HepG2 (cell line): ENCODE data around the gene CYP21A2. TPM values are rescaled to one million over a fixed set of nuclear protein-coding genes. Genes with fewer than 3 reads are reported as not detected.
A peak's percentile ranks its signal among the peaks of the same experiment; 100 is the strongest.

Experiments used
- AGO2 ChIP-seq: fragments of 200-400 bp; formaldehyde crosslinking; optimal IDR thresholded peaks from 2 replicates; pipeline ENCODE3; 2017; ENCODE audit warnings: mild to moderate bottlenecking, low read depth, low read length, moderate library complexity
- CHD4 ChIP-seq: fragments of 200-600 bp; sonication (generic); IDR thresholded peaks from 2 replicates; pipeline ENCODE4 v1.7.0; 2017; ENCODE audit warnings: mild to moderate bottlenecking, low read length, borderline replicate concordance
- FOXK1 ChIP-seq: sonication (generic); formaldehyde crosslinking; IDR thresholded peaks from 2 replicates; pipeline ENCODE4 v1.4.0; 2020; ENCODE audit warnings: low read depth, missing genetic modification reagents, borderline replicate concordance
- KAT8 ChIP-seq: IDR thresholded peaks from 2 replicates; pipeline ENCODE4 v1.6.1; 2016; ENCODE audit warnings: missing genetic modification reagents, missing compliant biosample characterization
- PAF1 ChIP-seq: IDR thresholded peaks from 2 replicates; pipeline ENCODE4 v1.6.1; 2016; ENCODE audit warnings: missing genetic modification reagents, missing compliant biosample characterization
- SMC3 ChIP-seq: IDR thresholded peaks from 2 replicates; pipeline ENCODE4 v1.6.1; 2011; ENCODE audit warnings: low read length, improper control_type of control experiment
- ZNF234 ChIP-seq: sonication (generic); formaldehyde crosslinking; conservative IDR thresholded peaks from 2 replicates; pipeline ENCODE4 v1.5.1; 2020; ENCODE audit warnings: mild to moderate bottlenecking, missing genetic modification reagents
- ZNF431 ChIP-seq: sonication (generic); formaldehyde crosslinking; IDR thresholded peaks from 2 replicates; pipeline ENCODE4 v1.9.0; 2022; ENCODE audit warnings: missing genetic modification reagents, low read depth, mild to moderate bottlenecking, borderline replicate concordance
- ZNF44 ChIP-seq: sonication (generic); formaldehyde crosslinking; IDR thresholded peaks from 2 replicates; pipeline ENCODE4 v1.5.1; 2020; ENCODE audit warnings: mild to moderate bottlenecking, missing genetic modification reagents
- ZNF557 ChIP-seq: sonication (generic); formaldehyde crosslinking; IDR thresholded peaks from 2 replicates; pipeline ENCODE4 v1.4.0; 2020; ENCODE audit warnings: missing genetic modification reagents
- polyA plus RNA-seq, 8 experiments: library from polyadenylated mRNA; depleted of rRNA in 3 of 8; stranded (reverse) in 7 of 8; unstranded in 1 of 8; fragments of >200 nt; fragmentation: Illumina TruSeq in 4 of 8; extraction: Trizol in 4 of 8; gene quantifications; 2 replicates each; pipeline versions ENCODE4 v1.2.1 to v1.2.3, GENCODE V29; 2011 to 2016; ENCODE audit warnings: low read depth in 4 of 8, missing spikeins in 1 of 8, mixed read lengths in 1 of 8; ENCODE audit not compliant: insufficient read depth in 1 of 8
- total RNA-seq, 5 experiments: library from RNA; depleted of rRNA; stranded (reverse); fragments of >200 nt; fragmentation: Illumina TruSeq; extraction: Trizol; gene quantifications; 2 replicates each; pipeline ENCODE4 v1.2.3, GENCODE V29; 2016; ENCODE audit warnings: low read depth in 1 of 5
- TF ChIP-seq, protein P1 (sequence below): IDR thresholded peaks from 2 replicates; pipeline ENCODE4 v1.6.1; 2018; ENCODE audit warnings: missing genetic modification reagents, mild to moderate bottlenecking, missing compliant biosample characterization
- TF ChIP-seq, protein P2 (sequence below): sonication (generic); formaldehyde crosslinking; IDR thresholded peaks from 2 replicates; pipeline ENCODE4 v1.5.1; 2020; ENCODE audit warnings: missing genetic modification reagents, mild to moderate bottlenecking, borderline replicate concordance
- TF ChIP-seq, protein P3 (sequence below): sonication (generic); formaldehyde crosslinking; IDR thresholded peaks from 2 replicates; pipeline ENCODE4 v1.4.0; 2020; ENCODE audit warnings: missing genetic modification reagents
- TF ChIP-seq, protein P4 (sequence below): sonication (generic); formaldehyde crosslinking; IDR thresholded peaks from 2 replicates; pipeline ENCODE4 v1.8.0; 2023; ENCODE audit warnings: mild to moderate bottlenecking, missing genetic modification reagents
- TF ChIP-seq, protein P5 (sequence below): sonication (generic); formaldehyde crosslinking; IDR thresholded peaks from 2 replicates; pipeline ENCODE4 v1.8.0; 2022; ENCODE audit warnings: low read depth, missing genetic modification reagents
- TF ChIP-seq, protein P6 (sequence below): sonication (generic); formaldehyde crosslinking; IDR thresholded peaks from 2 replicates; pipeline ENCODE4 v1.5.1; 2020; ENCODE audit warnings: missing genetic modification reagents, mild to moderate bottlenecking, borderline replicate concordance

The CYP21A2 gene
- total and polyA plus RNA-seq, 2 of the 13 experiments (the other 11 are each of a cell fraction or from before 2014, with no cell fraction given): 1.5 to 6.3 TPM

DNA sequence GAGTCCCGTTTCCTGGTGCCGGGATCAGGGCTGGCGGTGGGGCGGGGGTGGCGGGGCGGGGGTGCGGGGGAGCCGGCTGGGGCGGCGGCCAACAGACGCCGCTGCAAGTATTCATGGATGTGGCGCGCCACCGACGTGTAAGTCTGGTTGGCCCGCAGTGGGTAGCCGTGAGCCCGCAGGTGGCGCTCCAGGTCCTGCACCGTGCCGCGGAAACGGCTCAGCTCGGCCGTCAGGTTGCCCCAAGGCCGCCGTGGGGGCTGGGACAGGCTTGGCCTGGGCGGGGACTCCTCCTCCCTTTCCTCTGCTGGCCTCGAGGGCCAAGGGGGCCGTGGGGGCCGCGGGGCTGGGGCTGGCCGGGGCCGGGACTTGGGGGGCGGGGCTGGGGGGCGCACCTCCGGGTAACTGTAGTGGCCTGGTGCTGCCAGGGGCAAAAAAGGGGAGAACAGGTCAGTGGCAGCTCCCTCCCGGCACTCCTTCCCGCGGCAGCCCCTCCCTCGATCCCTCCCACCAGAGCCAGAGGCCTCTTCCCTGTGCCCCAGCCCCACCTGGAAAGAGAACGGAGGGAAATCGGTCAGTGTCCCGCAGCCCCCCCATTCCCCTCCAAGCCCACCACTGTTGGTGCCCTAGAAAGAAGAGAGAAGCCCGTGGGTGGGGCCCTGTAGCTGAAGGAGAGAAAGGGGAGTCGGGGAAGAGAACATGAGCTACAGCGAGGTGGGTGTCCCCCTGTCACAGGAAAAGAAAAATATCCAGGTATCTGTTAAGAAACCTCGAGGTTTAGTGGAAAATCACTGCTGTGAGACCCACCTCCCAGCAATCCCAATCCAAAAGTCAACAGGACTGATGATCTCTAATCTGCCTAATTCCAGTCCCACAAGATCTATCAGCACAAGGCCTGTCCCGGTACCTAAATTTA, 49.6 kb downstream of the CYP21A2 start (continued):
- TF ChIP-seq FOXK1 (CRISPR knock-in tag): no peak
- no peak for TF ChIP-seq ZNF234 (CRISPR knock-in tag)
- TF ChIP-seq ZNF431 (CRISPR knock-in tag): no peak
- no peak for TF ChIP-seq PAF1 (CRISPR knock-in tag)
- TF ChIP-seq ZNF44 (CRISPR knock-in tag): no peak
- TF ChIP-seq, protein P1, sequence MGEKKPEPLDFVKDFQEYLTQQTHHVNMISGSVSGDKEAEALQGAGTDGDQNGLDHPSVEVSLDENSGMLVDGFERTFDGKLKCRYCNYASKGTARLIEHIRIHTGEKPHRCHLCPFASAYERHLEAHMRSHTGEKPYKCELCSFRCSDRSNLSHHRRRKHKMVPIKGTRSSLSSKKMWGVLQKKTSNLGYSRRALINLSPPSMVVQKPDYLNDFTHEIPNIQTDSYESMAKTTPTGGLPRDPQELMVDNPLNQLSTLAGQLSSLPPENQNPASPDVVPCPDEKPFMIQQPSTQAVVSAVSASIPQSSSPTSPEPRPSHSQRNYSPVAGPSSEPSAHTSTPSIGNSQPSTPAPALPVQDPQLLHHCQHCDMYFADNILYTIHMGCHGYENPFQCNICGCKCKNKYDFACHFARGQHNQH (CRISPR knock-in tag): peak; percentile 71; the same call in 1 of the 2 replicates
- no peak for TF ChIP-seq CHD4
- TF ChIP-seq AGO2: no peak
- TF ChIP-seq, protein P2, sequence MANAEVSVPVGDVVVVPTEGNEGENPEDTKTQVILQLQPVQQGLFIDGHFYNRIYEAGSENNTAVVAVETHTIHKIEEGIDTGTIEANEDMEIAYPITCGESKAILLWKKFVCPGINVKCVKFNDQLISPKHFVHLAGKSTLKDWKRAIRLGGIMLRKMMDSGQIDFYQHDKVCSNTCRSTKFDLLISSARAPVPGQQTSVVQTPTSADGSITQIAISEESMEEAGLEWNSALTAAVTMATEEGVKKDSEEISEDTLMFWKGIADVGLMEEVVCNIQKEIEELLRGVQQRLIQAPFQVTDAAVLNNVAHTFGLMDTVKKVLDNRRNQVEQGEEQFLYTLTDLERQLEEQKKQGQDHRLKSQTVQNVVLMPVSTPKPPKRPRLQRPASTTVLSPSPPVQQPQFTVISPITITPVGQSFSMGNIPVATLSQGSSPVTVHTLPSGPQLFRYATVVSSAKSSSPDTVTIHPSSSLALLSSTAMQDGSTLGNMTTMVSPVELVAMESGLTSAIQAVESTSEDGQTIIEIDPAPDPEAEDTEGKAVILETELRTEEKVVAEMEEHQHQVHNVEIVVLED: no peak
- TF ChIP-seq, protein P3, sequence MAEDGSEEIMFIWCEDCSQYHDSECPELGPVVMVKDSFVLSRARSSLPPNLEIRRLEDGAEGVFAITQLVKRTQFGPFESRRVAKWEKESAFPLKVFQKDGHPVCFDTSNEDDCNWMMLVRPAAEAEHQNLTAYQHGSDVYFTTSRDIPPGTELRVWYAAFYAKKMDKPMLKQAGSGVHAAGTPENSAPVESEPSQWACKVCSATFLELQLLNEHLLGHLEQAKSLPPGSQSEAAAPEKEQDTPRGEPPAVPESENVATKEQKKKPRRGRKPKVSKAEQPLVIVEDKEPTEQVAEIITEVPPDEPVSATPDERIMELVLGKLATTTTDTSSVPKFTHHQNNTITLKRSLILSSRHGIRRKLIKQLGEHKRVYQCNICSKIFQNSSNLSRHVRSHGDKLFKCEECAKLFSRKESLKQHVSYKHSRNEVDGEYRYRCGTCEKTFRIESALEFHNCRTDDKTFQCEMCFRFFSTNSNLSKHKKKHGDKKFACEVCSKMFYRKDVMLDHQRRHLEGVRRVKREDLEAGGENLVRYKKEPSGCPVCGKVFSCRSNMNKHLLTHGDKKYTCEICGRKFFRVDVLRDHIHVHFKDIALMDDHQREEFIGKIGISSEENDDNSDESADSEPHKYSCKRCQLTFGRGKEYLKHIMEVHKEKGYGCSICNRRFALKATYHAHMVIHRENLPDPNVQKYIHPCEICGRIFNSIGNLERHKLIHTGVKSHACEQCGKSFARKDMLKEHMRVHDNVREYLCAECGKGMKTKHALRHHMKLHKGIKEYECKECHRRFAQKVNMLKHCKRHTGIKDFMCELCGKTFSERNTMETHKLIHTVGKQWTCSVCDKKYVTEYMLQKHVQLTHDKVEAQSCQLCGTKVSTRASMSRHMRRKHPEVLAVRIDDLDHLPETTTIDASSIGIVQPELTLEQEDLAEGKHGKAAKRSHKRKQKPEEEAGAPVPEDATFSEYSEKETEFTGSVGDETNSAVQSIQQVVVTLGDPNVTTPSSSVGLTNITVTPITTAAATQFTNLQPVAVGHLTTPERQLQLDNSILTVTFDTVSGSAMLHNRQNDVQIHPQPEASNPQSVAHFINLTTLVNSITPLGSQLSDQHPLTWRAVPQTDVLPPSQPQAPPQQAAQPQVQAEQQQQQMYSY: no peak
- TF ChIP-seq ZNF557 (CRISPR knock-in tag): no peak
- TF ChIP-seq, protein P4, sequence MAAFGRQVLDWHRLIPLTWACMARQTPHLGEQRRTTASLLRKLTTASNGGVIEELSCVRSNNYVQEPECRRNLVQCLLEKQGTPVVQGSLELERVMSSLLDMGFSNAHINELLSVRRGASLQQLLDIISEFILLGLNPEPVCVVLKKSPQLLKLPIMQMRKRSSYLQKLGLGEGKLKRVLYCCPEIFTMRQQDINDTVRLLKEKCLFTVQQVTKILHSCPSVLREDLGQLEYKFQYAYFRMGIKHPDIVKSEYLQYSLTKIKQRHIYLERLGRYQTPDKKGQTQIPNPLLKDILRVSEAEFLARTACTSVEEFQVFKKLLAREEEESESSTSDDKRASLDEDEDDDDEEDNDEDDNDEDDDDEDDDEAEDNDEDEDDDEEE (CRISPR knock-in tag): no peak
- peak; percentile 64 for TF ChIP-seq KAT8 (CRISPR knock-in tag)
- TF ChIP-seq, protein P5, sequence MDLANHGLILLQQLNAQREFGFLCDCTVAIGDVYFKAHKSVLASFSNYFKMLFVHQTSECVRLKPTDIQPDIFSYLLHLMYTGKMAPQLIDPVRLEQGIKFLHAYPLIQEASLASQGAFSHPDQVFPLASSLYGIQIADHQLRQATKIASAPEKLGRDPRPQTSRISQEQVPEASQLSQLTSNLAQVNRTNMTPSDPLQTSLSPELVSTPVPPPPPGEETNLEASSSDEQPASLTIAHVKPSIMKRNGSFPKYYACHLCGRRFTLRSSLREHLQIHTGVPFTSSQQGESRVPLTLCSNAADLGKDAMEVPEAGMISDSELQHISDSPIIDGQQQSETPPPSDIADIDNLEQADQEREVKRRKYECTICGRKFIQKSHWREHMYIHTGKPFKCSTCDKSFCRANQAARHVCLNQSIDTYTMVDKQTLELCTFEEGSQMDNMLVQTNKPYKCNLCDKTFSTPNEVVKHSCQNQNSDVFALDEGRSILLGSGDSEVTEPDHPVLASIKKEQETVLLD (CRISPR knock-in tag): no peak
- TF ChIP-seq SMC3: peak; percentile 32; the same call in 1 of the 2 replicates
- TF ChIP-seq, protein P6, sequence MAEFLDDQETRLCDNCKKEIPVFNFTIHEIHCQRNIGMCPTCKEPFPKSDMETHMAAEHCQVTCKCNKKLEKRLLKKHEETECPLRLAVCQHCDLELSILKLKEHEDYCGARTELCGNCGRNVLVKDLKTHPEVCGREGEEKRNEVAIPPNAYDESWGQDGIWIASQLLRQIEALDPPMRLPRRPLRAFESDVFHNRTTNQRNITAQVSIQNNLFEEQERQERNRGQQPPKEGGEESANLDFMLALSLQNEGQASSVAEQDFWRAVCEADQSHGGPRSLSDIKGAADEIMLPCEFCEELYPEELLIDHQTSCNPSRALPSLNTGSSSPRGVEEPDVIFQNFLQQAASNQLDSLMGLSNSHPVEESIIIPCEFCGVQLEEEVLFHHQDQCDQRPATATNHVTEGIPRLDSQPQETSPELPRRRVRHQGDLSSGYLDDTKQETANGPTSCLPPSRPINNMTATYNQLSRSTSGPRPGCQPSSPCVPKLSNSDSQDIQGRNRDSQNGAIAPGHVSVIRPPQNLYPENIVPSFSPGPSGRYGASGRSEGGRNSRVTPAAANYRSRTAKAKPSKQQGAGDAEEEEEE (CRISPR knock-in tag): no peak
